ENCODE measurements around the gene LCN10. TPM values are rescaled to one million over a fixed set of nuclear protein-coding genes. Genes with fewer than 3 reads are reported as not detected.
"Not testable (repeated sequence)": the region's sequence is repeated elsewhere in the genome, so short reads cannot be mapped to it uniquely, and the experiment has no call there.

Gene LCN10
- total RNA-seq, 1 donor from 2014 or later = 0.39 TPM

DNA sequence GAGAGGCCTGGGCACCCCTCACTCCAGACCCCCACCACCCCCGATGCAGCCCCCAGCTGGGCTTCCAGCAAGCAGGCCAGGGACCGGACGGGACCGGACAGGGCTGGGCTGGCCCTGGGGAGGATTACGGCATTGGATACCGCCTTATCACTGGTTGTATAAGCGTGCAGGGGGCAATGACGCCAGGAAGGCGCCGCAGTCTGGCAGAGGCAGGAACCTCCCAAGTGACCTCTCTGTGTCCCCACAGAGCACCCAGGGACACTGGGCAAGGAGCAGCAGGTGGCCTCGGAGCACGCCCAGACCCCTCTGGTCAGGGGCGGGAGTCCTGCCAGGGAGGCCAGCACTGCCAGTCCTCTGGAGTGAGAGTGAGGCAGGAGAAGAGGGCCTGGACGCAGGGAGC lies 22.3 kb upstream of the LCN10 start:
- no peaks in the 10 kb centered on the region for H3K9me3 Mint-ChIP-seq
- H3K27me3 Mint-ChIP-seq (ENCODE audit: insufficient read depth) = peaks cover 6% of the 10 kb centered on the region
- H3K4me3 Mint-ChIP-seq = no peak overlapping the region
- intact Hi-C loops (cut with micrococcal nuclease) = no loop called here
- H3K27ac Mint-ChIP-seq = no peak overlapping the region
- H3K4me1 Mint-ChIP-seq (ENCODE audit: low read depth) = no peaks in the 10 kb centered on the region
- no peaks in the 10 kb centered on the region for H3K36me3 Mint-ChIP-seq (ENCODE audit: low read depth)
- DNase-seq (ENCODE audit: low spot score) = no peak

DNA sequence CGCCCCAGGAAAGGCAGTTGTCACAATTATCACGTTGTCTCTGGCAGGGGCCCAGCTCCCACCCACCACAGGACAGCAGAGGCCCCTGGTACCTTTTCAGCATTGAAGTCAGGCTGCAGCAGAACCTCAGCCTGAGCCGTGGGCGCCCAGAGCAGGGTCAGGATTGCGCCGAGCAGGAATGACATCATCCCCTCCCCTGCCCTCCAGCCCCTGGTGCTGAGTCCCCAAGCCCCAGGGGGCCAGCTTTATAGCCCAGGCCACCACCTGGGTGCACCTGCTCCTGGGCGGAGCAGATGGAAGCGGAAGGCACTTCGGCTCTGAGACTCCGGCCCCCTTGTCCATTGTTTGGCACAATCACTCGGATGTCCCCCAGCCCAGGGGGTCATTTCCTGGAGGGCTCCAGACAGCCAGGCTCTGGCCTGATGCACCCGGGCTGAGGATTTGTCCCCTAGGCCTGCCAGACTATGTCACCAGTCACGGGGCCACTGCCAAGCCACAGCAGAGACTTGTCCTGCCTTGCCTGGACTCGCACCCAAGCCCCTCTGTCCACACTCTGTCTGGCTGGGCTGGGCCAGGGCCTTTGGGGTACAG lies 21.7 kb upstream of the LCN10 start, which contains the start of gene LCN15:
Gene LCN15 (minus strand): TSS at position 218 of the 591 bp plus-strand sequence. CDS start 30 bp downstream, at position 188.
- Mint-ChIP-seq H3K4me3 (no peak within 1 kb of the TSS), H3K4me1 (ENCODE audit: low read depth) (no peaks in the 10 kb centered on the region), H3K27ac (no peak within 1 kb of the TSS), H3K27me3 (ENCODE audit: insufficient read depth) (peaks cover 6% of the 10 kb centered on the region), H3K36me3 (ENCODE audit: low read depth) (no peaks in the 10 kb centered on the region), H3K9me3 (no peaks in the 10 kb centered on the region)
- intact Hi-C loops (cut with micrococcal nuclease) = no loop called here
- no peak for DNase-seq (ENCODE audit: low spot score)

GRCh38 chr9:136763649-136764035 lies 20.9 kb upstream of the LCN10 start:
- Mint-ChIP-seq H3K4me3 (no peak overlapping the region), H3K36me3 (ENCODE audit: low read depth) (no peaks in the 10 kb centered on the region), H3K4me1 (ENCODE audit: low read depth) (no peaks in the 10 kb centered on the region), H3K27ac (no peak overlapping the region), H3K27me3 (ENCODE audit: insufficient read depth) (peaks cover 6% of the 10 kb centered on the region), H3K9me3 (no peaks in the 10 kb centered on the region)
- intact Hi-C loops (cut with micrococcal nuclease) = no loop called here
- no peak for DNase-seq (ENCODE audit: low spot score)

DNA sequence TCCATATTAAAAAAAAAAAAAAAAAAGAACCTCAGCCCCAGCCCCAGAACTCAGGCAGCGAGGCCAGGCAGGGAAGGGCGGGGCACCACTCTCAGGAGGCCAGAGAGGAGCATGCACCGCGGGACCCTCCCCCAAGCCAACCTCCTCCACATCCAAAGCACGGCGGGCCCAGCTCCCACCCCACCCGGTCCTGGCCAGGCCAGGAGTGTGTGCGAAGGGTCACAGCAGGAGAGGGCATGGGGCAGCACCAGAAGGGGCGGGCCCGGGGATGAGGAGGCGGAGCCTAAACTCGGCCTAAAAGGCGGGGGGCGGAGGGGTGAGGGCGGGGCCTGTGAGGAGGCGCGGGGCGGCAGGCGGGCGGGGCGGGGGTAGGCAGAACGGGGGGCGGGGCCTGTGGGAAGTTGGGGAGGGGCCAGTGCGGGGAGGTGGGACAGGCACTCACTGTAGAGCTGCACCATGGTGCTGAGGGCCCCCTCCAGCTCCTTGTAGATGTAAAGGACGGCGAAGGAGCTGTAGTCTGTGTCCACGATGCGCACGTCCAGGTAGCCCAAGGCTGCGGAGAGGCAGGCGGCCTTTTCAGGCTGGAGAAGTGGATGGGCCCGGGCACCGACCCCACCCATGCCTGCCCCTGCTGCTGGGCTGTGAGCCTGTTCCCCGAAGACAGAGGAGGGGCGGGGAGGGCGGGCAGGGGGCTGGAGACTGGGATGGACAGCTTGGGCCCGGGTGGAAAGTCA lies 20.3 kb upstream of the LCN10 start:
- intact Hi-C loops (cut with micrococcal nuclease) = no loop called here
- DNase-seq (ENCODE audit: low spot score) = no peak
- no peaks in the 10 kb centered on the region for H3K9me3 Mint-ChIP-seq

GRCh38 chr9:136762221-136762691 lies 19.5 kb upstream of the LCN10 start:
- Mint-ChIP-seq H3K9me3 (no peaks in the 10 kb centered on the region), H3K4me1 (ENCODE audit: low read depth) (no peaks in the 10 kb centered on the region), H3K36me3 (ENCODE audit: low read depth) (no peaks in the 10 kb centered on the region), H3K4me3 (no peak overlapping the region), H3K27me3 (ENCODE audit: insufficient read depth) (peaks cover 2% of the 10 kb centered on the region), H3K27ac (no peak overlapping the region)
- DNase-seq (ENCODE audit: low spot score) = no peak
- intact Hi-C loops (cut with micrococcal nuclease) = no loop called here

More for the DNA sequence above, 20.3 kb upstream of the LCN10 start:
- Mint-ChIP-seq H3K27ac (no peak overlapping the region), H3K4me3 (no peak overlapping the region), H3K4me1 (ENCODE audit: low read depth) (no peaks in the 10 kb centered on the region), H3K36me3 (ENCODE audit: low read depth) (no peaks in the 10 kb centered on the region), H3K27me3 (ENCODE audit: insufficient read depth) (peaks cover 6% of the 10 kb centered on the region)

DNA sequence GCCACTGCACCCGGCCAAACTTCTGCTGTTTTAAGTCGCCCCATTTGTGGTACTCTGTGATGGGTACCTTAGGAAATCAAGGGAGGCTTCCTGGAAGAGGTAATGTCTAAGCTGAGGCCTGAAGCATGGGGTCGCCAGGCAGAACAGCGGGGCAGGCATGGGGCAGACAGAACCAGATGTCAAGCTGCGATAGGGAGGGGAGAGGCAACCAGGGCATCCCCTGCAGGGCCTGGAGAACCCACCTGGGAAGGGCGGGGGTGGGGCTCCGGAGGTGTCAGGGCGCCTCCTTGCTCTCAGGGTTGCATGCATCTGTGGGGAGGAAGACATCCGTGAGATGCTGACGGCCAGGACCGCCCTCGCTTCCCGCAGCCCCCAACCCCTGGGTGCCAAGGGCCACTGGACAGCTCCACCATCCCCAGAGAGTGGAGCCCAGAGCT lies 18.8 kb upstream of the LCN10 start:
- DNase-seq (ENCODE audit: low spot score) = no peak
- Mint-ChIP-seq H3K36me3 (ENCODE audit: low read depth) (no peaks in the 10 kb centered on the region), H3K9me3 (no peaks in the 10 kb centered on the region), H3K27ac (no peak overlapping the region), H3K4me1 (ENCODE audit: low read depth) (no peaks in the 10 kb centered on the region), H3K27me3 (ENCODE audit: insufficient read depth) (no peaks in the 10 kb centered on the region), H3K4me3 (no peak overlapping the region)
- intact Hi-C loops (cut with micrococcal nuclease) = no loop called here

GRCh38 chr9:136760834-136761544 lies 18.2 kb upstream of the LCN10 start:
- H3K36me3 Mint-ChIP-seq (ENCODE audit: low read depth); H3K4me1 Mint-ChIP-seq (ENCODE audit: low read depth); H3K4me3 Mint-ChIP-seq; DNase-seq (ENCODE audit: low spot score); H3K9me3 Mint-ChIP-seq; H3K27me3 Mint-ChIP-seq (ENCODE audit: insufficient read depth); H3K27ac Mint-ChIP-seq; intact Hi-C loops (cut with micrococcal nuclease): not testable (repeated sequence)

DNA sequence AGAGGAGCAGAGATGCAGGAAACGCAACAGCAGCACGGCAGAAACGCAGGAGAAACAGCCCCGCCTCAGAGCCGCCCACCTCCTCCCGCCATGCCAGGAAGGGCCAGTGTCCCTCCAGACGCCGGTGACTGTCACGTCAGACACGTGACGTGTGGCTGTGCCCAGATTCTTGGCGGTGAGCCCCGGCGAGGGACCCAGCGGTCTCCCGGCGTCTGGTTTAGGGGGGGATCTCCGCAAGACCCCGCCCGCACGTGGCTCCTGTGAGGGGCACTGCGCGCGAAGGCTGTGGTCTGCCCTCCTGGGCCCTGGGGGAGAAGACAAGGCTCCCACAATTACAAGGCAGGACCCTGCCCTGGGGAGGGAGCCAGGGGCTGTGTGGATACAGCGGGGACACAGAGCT lies 17.7 kb upstream of the LCN10 start:
- Mint-ChIP-seq H3K9me3 (no peaks in the 10 kb centered on the region), H3K4me1 (ENCODE audit: low read depth) (no peaks in the 10 kb centered on the region), H3K36me3 (ENCODE audit: low read depth) (no peaks in the 10 kb centered on the region), H3K27ac (no peak overlapping the region), H3K27me3 (ENCODE audit: insufficient read depth) (no peaks in the 10 kb centered on the region), H3K4me3 (no peak overlapping the region)
- no peak for DNase-seq (ENCODE audit: low spot score)
- intact Hi-C loops (cut with micrococcal nuclease) = no loop called here

GRCh38 chr9:136759436-136760325 lies 16.9 kb upstream of the LCN10 start:
- Mint-ChIP-seq H3K9me3 (no peaks in the 10 kb centered on the region), H3K4me3 (no peak overlapping the region), H3K36me3 (ENCODE audit: low read depth) (no peaks in the 10 kb centered on the region), H3K27ac (no peak overlapping the region), H3K27me3 (ENCODE audit: insufficient read depth) (no peaks in the 10 kb centered on the region), H3K4me1 (ENCODE audit: low read depth) (no peaks in the 10 kb centered on the region)
- intact Hi-C loops (cut with micrococcal nuclease) = no loop called here
- DNase-seq (ENCODE audit: low spot score) = no peak

- no peak overlapping the region for H3K4me3 Mint-ChIP-seq
- H3K4me1 Mint-ChIP-seq (ENCODE audit: low read depth) = no peaks in the 10 kb centered on the region
- DNase-seq (ENCODE audit: low spot score) = no peak
- H3K36me3 Mint-ChIP-seq (ENCODE audit: low read depth) = no peaks in the 10 kb centered on the region
- no peak overlapping the region for H3K27ac Mint-ChIP-seq
- no peaks in the 10 kb centered on the region for H3K9me3 Mint-ChIP-seq
- H3K27me3 Mint-ChIP-seq (ENCODE audit: insufficient read depth) = no peaks in the 10 kb centered on the region
- intact Hi-C loops (cut with micrococcal nuclease) = no loop called here
Observed at GRCh38 chr9:136759001-136759400, 16.3 kb upstream of the LCN10 start.

- no peak for DNase-seq (ENCODE audit: low spot score)
- H3K4me1 Mint-ChIP-seq (ENCODE audit: low read depth) = no peaks in the 10 kb centered on the region
- H3K27me3 Mint-ChIP-seq (ENCODE audit: insufficient read depth) = no peaks in the 10 kb centered on the region
- intact Hi-C loops (cut with micrococcal nuclease) = no loop called here
- no peaks in the 10 kb centered on the region for H3K36me3 Mint-ChIP-seq (ENCODE audit: low read depth)
- no peak overlapping the region for H3K4me3 Mint-ChIP-seq
- peaks cover 4% of the 10 kb centered on the region for H3K9me3 Mint-ChIP-seq
- H3K27ac Mint-ChIP-seq = no peak overlapping the region
Observed at GRCh38 chr9:136757751-136758140, 15.0 kb upstream of the LCN10 start.

DNA sequence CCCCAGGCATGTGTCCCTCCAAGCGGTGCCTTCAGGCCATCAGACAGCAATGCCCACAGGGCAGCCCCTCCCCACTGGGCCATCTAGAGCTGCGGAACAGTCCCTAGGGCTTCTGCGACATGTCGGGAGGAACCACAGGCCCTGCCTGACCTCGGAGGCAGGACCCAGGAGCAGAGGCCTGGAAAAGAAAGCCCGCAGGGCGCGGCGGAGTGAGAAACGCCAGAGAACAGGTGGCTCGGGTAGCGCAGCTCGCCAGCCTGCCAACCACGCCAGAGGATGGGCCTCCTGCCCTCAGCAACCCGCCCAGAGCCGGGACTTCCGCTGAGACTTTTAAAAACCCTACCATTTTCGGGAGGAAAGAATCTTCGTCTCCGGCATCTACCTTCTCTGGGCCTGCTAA lies 14.6 kb upstream of the LCN10 start:
- no peak for DNase-seq (ENCODE audit: low spot score)
- Mint-ChIP-seq H3K27me3 (ENCODE audit: insufficient read depth) (no peaks in the 10 kb centered on the region), H3K9me3 (peaks cover 8% of the 10 kb centered on the region), H3K4me1 (ENCODE audit: low read depth) (no peaks in the 10 kb centered on the region), H3K36me3 (ENCODE audit: low read depth) (peaks cover 1% of the 10 kb centered on the region), H3K27ac (no peak overlapping the region), H3K4me3 (no peak overlapping the region)
- intact Hi-C loops (cut with micrococcal nuclease) = no loop called here
